Neural cell (in vitro differentiated cells): ENCODE data around the gene VSIG2. TPM values are rescaled to one million over a fixed set of nuclear protein-coding genes. Genes with fewer than 3 reads are reported as not detected.
A peak's percentile ranks its signal among the peaks of the same experiment; 100 is the strongest.

ENCODE experiments used
- H2AFZ ChIP-seq: fragments of 200-600, 300-800 bp; sonication (generic), shearing (Covaris generic); 2 replicates; pipeline ENCODE4 v1.6.0; 2014; ENCODE audit warnings: low read depth, mild to moderate bottlenecking, antibody characterized with exemption, low read length, moderate library complexity
- H3F3A ChIP-seq: fragments of 200-600 bp; shearing (Covaris generic); 2 replicates; pipeline ENCODE4 v1.6.1; 2016; ENCODE audit warnings: mild to moderate bottlenecking, moderate library complexity, mixed read lengths, antibody characterized with exemption, low read length; ENCODE audit not compliant: insufficient read depth, poor library complexity, severe bottlenecking
- H3K27ac ChIP-seq: fragments of 200-600, 300-800 bp; sonication (generic), shearing (Covaris generic); 2 replicates; pipeline ENCODE4 v1.5.1; 2014; ENCODE audit warnings: mild to moderate bottlenecking, low read length, moderate library complexity
- H3K27me3 ChIP-seq: fragments of 300-800, 200-600 bp; sonication (generic), shearing (Covaris generic); 2 replicates; pipeline ENCODE4 v1.6.0; 2014; ENCODE audit warnings: mild to moderate bottlenecking, low read depth, low read length, moderate library complexity; ENCODE audit not compliant: insufficient read depth
- H3K36me3 ChIP-seq: fragments of 300-800, 200-600 bp; sonication (generic), shearing (Covaris generic); 2 replicates; pipeline ENCODE4 v1.5.1; 2014; ENCODE audit warnings: mild to moderate bottlenecking, antibody characterized with exemption, low read length, moderate library complexity; ENCODE audit not compliant: insufficient read depth
- H3K4me2 ChIP-seq: fragments of 300-800, 200-600 bp; sonication (generic), shearing (Covaris generic); 2 replicates; pipeline ENCODE4 v1.6.0; 2014; ENCODE audit warnings: mild to moderate bottlenecking, low read length
- H3K4me3 ChIP-seq: fragments of 300-800, 200-600 bp; sonication (generic), shearing (Covaris generic); 2 replicates; pipeline ENCODE4 v1.5.1; 2014; ENCODE audit warnings: mild to moderate bottlenecking, low read length, moderate library complexity
- H3K79me2 ChIP-seq: fragments of 200-600 bp; shearing (Covaris generic); replicated peaks from 2 replicates; pipeline ENCODE4 v1.6.0; 2014; ENCODE audit warnings: mild to moderate bottlenecking, low read length, moderate library complexity; ENCODE audit not compliant: insufficient read depth
- H3K9ac ChIP-seq: fragments of 300-800, 200-600 bp; sonication (generic), shearing (Covaris generic); 2 replicates; pipeline ENCODE4 v1.6.1; 2016; ENCODE audit warnings: mild to moderate bottlenecking, low read length, mixed read lengths
- H3K9me2 ChIP-seq: fragments of 200-600 bp; shearing (Covaris generic); 2 replicates; pipeline ENCODE4 v1.6.1; 2016; ENCODE audit warnings: mild to moderate bottlenecking, low read length, mixed read lengths; ENCODE audit not compliant: insufficient read depth
- H3K9me3 ChIP-seq: fragments of 200-600, 300-800 bp; sonication (generic), shearing (Covaris generic); 2 replicates; pipeline ENCODE4 v1.6.1; 2016; ENCODE audit warnings: mild to moderate bottlenecking, mixed run types, low read length, moderate library complexity, mixed read lengths
- H4K20me1 ChIP-seq: fragments of 200-600 bp; shearing (Covaris generic); 2 replicates; pipeline ENCODE4 v1.6.1; 2016; ENCODE audit warnings: mild to moderate bottlenecking, mixed run types; ENCODE audit not compliant: insufficient read depth
- CTCF ChIP-seq: fragments of 450-650 bp; IDR thresholded peaks from 2 replicates; pipeline ENCODE4 v1.5.1; 2014; ENCODE audit warnings: antibody characterized with exemption, mild to moderate bottlenecking, moderate library complexity; ENCODE audit not compliant: poor library complexity, severe bottlenecking
- EP300 ChIP-seq: fragments of 450-650 bp; conservative IDR thresholded peaks from 2 replicates; pipeline ENCODE4 v1.6.1; 2014; ENCODE audit warnings: antibody characterized with exemption, mild to moderate bottlenecking, moderate library complexity; ENCODE audit not compliant: poor library complexity, severe bottlenecking
- EZH2 ChIP-seq: fragments of 200-600, 300-800 bp; shearing (Covaris generic), sonication (generic); IDR thresholded peaks from 2 replicates; pipeline ENCODE4 v1.6.1; 2014; ENCODE audit warnings: antibody characterized with exemption, low read length, borderline replicate concordance, mild to moderate bottlenecking; ENCODE audit not compliant: insufficient read depth, poor library complexity, severe bottlenecking
- MXI1 ChIP-seq: fragments of 450-650 bp; conservative IDR thresholded peaks from 2 replicates; pipeline ENCODE4 v1.6.1; 2014; ENCODE audit warnings: antibody characterized with exemption, mild to moderate bottlenecking; ENCODE audit not compliant: poor library complexity, severe bottlenecking
- POLR2AphosphoS5 ChIP-seq: IDR thresholded peaks from 2 replicates; pipeline ENCODE4 v1.6.1; 2012
- RAD21 ChIP-seq: fragments of 450-650 bp; conservative IDR thresholded peaks from 2 replicates; pipeline ENCODE4 v1.6.1; 2014; ENCODE audit warnings: antibody characterized with exemption, mild to moderate bottlenecking, moderate library complexity
- REST ChIP-seq: IDR thresholded peaks from 2 replicates; pipeline ENCODE4 v1.6.1; 2012; ENCODE audit warnings: borderline replicate concordance
- SMC3 ChIP-seq: fragments of 450-650 bp; conservative IDR thresholded peaks from 2 replicates; pipeline ENCODE4 v1.6.1; 2014; ENCODE audit warnings: antibody characterized with exemption, mild to moderate bottlenecking, moderate library complexity; ENCODE audit not compliant: poor library complexity
- TAF1 ChIP-seq: IDR thresholded peaks from 2 replicates; pipeline ENCODE4 v1.6.1; 2012; ENCODE audit warnings: low read depth
- polyA plus RNA-seq: library from polyadenylated mRNA; depleted of rRNA; stranded (reverse); fragments of >200 nt; gene quantifications from 2 replicates; pipeline ENCODE4 v1.2.3, GENCODE V29; 2014

The VSIG2 gene
- polyA plus RNA-seq, 1 donor from 2014 or later: not detected

- Histone ChIP-seq H3K9ac (peak overlapping the region; percentile 32), H3K27ac (no peak overlapping the region), H2AFZ (no peak overlapping the region), H3K4me3 (peak overlapping the region; percentile 64), H3K36me3 (no peaks in the 10 kb centered on the region), H3F3A (no peaks in the 10 kb centered on the region), H3K9me2 (no peaks in the 10 kb centered on the region), H3K27me3 (peaks cover 31% of the 10 kb centered on the region), H3K4me2 (peak overlapping the region; percentile 53), H3K9me3 (no peaks in the 10 kb centered on the region), H4K20me1 (no peaks in the 10 kb centered on the region), H3K79me2 (no peaks in the 10 kb centered on the region)
- TF ChIP-seq MXI1: no peak
- peak; percentile 15 for TF ChIP-seq EP300
- no peak for TF ChIP-seq POLR2AphosphoS5
These were observed 34.0 kb downstream of the VSIG2 start for GRCh38 chr11:124717786-124718651.

GRCh38 chr11:124717421-124717785 lies 34.7 kb downstream of the VSIG2 start:
- Histone ChIP-seq H3K79me2 (no peaks in the 10 kb centered on the region), H3K4me3 (no peak overlapping the region), H4K20me1 (no peaks in the 10 kb centered on the region), H3K27ac (no peak overlapping the region), H3K9me3 (no peaks in the 10 kb centered on the region), H3K36me3 (no peaks in the 10 kb centered on the region), H3F3A (no peaks in the 10 kb centered on the region), H3K4me2 (no peak overlapping the region), H3K9ac (no peak overlapping the region), H3K9me2 (no peaks in the 10 kb centered on the region), H2AFZ (no peak overlapping the region), H3K27me3 (peaks cover 31% of the 10 kb centered on the region)
- no peak for TF ChIP-seq EZH2
- TF ChIP-seq RAD21: no peak
- no peak for TF ChIP-seq POLR2AphosphoS5
- no peak for TF ChIP-seq REST
- TF ChIP-seq SMC3: no peak
- TF ChIP-seq CTCF: no peak
- no peak for TF ChIP-seq TAF1
